Measurements from ENCODE around the gene RFX1.
A peak's percentile ranks its signal among the peaks of the same experiment; 100 is the strongest.
"Not testable (repeated sequence)": the region's sequence is repeated elsewhere in the genome, so short reads cannot be mapped to it uniquely, and the experiment has no call there.

The RFX1 gene

GRCh38 chr19:13978351-13979243, 27.5 kb downstream of the RFX1 start:
- DNase-seq, result peak; percentile 46

DNA sequence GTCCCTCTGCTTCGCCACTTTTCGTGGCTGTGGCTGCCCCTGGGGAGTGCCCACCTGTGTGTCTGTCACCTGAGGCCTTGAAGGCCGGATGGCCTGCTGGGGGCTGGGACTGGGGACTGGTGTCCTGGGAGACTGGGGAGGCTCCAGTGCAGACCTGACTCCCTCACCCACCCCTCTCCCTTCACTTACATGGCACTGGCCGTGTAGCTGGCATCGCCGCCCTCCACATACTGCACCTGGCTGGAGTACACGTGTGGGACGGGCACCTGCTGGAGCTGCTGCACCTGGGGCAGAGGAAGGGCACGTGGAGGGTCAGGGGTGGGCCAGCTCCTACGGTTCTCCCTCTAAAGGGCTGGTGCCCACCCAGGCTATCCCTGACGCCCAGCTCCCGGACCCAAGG, 28.3 kb downstream of the RFX1 start:
- no peak for DNase-seq

GRCh38 chr19:13976446-13976845, 29.7 kb downstream of the RFX1 start:
- no peak for DNase-seq

- DNase-seq, result no peak
These were observed 30.2 kb downstream of the RFX1 start for GRCh38 chr19:13975870-13976269.

DNA sequence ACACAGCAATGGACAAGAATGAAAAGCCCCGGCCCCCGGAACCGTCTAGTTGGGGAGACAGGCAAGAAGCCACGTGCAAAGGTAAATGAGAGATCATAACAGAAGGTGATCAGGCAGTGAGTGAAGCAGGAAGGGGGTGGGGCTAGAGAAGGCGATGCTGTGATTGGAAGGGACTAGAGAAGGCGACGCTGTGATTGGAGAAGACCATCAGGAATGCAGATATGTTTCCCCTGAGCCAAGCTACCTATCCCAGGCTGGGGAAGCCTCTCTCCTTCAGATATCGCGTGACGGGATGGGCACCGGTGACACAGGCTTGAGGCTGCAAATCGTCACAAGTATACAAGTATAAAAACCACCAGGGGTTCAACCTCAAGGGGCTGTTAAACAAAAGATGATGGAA, 32.0 kb downstream of the RFX1 start:
- DNase-seq, result peak; percentile 56

GRCh38 chr19:13973479-13973878, 32.6 kb downstream of the RFX1 start:
- not testable (repeated sequence) for DNase-seq

DNA sequence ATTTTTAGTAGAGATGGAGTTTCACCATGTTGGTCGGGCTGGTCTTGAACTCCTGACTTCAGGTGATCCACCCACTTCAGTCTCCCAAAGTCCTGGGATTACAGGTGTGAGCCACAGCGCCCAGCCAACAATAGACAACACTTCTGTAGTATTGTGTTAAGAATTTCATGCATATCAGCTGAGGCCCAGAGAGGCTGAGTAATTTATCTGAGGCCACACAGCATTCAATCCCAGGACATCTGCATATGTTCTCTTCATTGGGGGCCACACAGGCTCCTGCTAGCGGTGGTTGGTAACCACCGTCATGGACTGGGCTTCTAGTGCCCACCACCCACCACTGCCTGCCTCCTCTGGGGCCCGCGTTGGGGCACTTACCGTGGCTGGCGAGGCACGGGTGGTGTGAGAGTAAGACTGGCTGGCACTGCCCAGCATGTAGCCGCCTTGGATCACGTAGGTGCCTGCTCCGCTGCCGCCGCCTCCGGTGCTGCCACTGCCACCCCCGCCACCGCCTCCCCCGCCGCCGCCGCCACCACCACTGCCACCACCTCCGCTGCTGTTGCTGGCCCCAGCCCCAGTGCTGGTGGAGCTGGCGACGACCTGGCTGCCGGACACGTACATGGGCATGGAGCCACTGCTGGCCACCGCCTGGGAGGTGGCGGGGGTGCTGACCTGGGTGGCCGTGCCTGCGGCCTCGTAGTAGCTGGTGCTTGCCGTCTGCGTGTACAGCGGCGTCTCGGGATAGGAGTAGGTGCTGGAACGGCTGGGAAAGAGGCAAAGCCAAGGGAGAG, 33.6 kb downstream of the RFX1 start:
- no peak for DNase-seq

- not testable (repeated sequence) for DNase-seq
These were observed 34.3 kb downstream of the RFX1 start for GRCh38 chr19:13971868-13972267.

- DNase-seq, result no peak
These were observed 36.2 kb downstream of the RFX1 start for GRCh38 chr19:13969897-13970296.

GRCh38 chr19:13968999-13969398, 37.1 kb downstream of the RFX1 start:
- DNase-seq, result no peak

GRCh38 chr19:13968383-13968935, 37.7 kb downstream of the RFX1 start:
- DNase-seq, result no peak

DNA sequence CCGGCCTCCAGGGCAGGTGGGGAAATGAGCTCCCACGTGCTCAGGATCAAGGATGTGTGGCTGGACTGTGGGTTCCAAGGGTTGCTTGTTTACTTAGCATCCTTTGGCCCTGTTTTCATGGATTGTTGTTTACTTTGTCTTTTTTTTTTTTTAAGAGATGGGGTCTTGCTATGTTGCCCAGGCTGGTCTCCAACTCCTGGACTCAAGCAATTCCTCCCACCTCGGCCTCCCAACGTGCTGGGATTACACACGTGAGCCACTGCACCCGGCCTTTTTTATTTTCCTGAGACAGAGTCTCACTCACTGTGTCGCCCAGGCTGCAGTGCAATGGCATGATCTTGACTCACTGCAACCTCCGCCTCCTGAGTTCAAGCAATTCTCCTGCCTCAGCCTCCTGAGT, 38.9 kb downstream of the RFX1 start:
- not testable (repeated sequence) for DNase-seq

GRCh38 chr19:13966684-13967128, 39.4 kb downstream of the RFX1 start:
- DNase-seq, result no peak

DNA sequence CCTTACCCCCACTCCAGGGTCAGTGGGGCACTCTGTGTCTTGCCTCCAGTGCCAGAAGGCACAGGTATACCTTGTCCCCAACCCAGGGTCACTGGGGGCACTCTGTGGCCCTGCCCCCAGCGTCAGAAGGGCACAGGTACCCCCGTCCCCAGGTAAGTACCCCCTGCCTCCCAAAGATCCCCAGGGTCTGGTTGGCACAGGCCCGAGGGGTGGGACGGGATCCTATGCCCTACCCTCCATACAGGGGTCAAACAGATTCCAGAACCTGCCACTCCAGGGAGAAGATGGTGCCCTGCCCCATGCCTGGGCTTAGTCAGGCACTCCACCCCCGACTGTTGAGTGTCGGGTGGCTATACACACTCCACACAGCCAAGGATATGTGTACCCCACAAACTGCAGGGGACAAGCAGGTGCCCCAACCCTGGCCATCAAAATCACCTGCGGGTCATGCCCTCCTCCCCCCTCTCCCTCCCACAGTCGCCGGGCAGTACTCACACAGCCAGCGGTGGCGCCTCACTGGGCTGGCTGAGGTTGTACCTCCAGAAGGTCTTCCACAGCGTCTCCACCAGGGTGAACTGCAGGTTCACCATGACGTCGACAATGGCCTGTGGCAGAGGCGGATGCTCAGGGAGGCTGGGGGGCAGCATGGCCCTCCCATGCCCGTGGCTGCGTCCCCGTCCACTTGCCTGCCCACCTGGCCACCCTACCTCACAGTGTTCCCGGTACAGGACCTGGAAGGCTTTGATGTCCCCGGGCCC, 40.0 kb downstream of the RFX1 start:
- DNase-seq, result no peak

DNA sequence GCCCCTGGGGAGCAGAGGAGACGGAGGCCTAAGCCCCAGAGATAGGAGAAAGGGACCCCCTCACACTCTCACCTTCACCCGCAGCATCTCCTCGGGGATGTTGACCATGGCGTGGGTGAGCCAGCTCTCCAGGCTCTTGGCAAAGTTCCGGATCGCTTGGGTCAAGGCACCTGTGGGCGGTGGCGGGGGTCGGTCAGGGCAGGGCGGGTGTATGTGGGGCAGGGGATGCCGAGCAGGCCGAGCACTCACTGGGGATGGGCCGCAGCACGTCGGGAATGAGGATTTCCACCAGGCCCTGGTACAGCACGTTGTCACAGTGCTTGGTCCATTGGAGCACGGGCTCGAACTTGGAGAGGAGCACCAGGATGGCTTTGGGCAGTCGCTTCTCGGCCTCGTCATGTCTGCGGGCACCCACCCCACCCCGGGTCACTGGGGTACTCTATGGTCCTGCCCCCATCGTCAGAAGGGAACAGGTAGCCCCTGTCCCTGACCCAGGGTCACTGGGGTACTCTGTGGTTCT, 40.7 kb downstream of the RFX1 start:
- DNase-seq, result no peak

DNA sequence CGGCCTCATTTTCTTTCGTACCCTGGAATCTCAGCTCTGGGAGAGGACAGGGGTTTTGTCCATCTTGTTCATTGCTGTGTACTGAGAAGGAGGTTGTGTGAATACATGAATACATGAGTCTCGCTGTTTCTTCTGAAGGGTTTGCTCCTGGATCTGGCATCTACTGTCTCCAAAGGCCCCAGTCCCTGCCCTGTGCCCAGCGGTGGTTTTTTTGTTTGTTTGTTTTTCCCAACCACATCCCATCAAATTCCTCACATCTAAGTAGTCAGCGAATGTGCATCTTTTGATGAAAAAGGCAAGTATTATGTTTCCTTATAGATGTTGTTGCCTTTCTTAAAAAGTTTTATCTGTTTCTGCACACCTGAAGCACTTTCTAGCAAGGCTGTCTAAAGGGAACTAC, 41.3 kb downstream of the RFX1 start:
- no peak for DNase-seq

DNA sequence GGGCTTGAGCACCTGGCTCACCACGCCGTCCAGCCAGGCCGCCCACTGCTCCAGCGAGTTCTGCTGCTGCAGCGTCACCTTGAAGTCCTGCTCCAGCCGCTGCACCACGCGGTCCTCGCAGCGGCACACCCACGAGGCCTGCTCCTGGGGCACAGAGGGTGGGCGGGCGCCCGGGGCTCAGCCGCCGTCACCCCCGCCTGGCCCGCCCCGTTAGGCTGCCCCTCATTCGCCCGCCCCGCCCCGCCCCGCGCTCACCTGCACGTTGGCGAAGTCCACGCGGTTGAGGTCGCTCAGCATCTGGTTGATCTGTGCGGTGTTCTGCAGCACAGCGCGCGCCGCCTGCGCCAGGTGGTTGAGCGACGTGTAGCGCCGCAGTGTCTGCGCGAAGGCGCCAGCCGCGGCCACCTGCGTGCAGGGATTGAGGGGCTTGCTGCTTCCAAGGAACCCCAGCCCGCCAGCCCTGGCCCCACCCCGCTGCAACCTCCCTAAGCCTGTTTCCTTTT, 42.5 kb downstream of the RFX1 start:
- DNase-seq, result no peak

DNA sequence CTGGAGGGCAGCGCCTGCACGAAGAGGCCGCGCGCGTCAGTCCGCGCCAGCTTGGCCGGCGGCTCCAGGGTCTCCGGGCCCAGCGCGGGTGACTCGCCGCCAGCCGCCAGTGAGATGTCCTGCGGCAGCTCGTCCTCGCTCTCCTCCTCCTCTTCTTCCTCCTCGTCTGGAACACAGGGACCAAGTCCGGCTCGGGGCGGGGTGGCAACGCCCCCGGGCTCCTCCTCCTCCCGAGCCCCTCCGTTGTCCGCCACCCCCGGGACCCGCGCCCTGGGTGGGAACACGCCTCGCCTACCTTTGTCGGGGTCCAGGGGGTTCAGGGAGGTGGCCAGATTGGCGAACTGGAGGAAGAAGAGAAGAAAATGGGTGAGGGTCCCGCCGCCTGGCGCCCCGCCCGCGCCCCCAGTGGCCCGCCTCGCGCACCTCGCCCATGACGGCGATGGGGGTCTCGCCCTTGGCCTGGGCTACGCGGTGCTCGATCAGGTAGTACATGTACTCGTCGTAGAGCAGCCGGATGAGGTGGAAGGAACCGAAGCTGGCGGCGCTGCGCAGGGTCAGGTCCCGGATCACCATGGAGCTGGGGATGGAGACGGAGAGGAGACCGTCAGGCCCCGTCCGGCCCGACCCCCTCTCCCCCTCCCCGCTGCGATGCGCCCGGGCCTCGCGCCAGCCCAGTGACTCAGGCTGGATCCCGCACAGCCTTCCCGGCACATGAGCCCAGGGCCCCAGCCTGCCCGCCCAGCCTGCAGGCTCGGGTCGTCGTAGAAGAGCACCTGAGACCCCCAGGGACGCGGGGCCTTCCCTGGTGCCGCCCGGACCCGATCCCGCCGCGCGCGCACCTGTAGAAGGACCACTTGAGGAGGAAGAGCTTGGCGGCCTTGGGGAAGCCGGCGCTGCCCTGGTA, 43.2 kb downstream of the RFX1 start:
- no peak for DNase-seq

GRCh38 chr19:13961826-13962698, 44.1 kb downstream of the RFX1 start:
- no peak for DNase-seq

Measured in CD4-positive, alpha-beta T cell treated with Interleukin-10 for 1 hour (primary cell).